ENCODE measurements around the gene IFNK.
A peak's percentile ranks its signal among the peaks of the same experiment; 100 is the strongest.

Gene IFNK

DNA sequence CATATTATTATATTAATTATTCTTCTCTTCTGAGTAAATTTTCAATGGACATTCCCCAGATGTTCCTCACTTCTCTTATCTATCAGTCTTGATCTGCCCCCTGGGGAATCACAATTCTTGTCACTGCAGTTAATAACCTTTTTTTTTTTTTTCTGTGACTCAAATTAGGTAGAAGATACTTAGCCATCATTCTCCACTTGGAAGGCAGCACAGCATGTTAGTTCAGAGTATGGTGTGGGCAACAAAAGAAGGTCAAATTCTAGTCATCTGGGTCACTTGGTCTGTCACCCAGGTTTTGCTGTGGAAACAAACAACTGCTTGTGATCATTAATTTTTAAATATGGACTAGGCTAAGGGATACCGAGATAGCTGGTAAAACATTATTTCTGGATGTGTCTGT lies 13.7 kb downstream of the IFNK start:
- H3K9me3 ChIP-seq: no peaks in the 10 kb centered on the region
- peaks cover 27% of the 10 kb centered on the region for H3K36me3 ChIP-seq
- no peaks in the 10 kb centered on the region for H3K27me3 ChIP-seq
- TF ChIP-seq, protein P1, sequence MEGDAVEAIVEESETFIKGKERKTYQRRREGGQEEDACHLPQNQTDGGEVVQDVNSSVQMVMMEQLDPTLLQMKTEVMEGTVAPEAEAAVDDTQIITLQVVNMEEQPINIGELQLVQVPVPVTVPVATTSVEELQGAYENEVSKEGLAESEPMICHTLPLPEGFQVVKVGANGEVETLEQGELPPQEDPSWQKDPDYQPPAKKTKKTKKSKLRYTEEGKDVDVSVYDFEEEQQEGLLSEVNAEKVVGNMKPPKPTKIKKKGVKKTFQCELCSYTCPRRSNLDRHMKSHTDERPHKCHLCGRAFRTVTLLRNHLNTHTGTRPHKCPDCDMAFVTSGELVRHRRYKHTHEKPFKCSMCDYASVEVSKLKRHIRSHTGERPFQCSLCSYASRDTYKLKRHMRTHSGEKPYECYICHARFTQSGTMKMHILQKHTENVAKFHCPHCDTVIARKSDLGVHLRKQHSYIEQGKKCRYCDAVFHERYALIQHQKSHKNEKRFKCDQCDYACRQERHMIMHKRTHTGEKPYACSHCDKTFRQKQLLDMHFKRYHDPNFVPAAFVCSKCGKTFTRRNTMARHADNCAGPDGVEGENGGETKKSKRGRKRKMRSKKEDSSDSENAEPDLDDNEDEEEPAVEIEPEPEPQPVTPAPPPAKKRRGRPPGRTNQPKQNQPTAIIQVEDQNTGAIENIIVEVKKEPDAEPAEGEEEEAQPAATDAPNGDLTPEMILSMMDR (IDR thresholded peaks at IDR 0.05): no peak
- no peak overlapping the region for H3K27ac ChIP-seq
- H3K4me3 ChIP-seq (ENCODE audit: low read depth in 1 of 2, low read length in 1 of 2): no peak overlapping the region
- H3K4me1 ChIP-seq (ENCODE audit: control insufficient read depth in 1 of 2, insufficient read depth in 1 of 2, low read depth in 1 of 2, low read length in 1 of 2): peaks cover 0 to 9% of the 10 kb centered on the region in 2 experiments

DNA sequence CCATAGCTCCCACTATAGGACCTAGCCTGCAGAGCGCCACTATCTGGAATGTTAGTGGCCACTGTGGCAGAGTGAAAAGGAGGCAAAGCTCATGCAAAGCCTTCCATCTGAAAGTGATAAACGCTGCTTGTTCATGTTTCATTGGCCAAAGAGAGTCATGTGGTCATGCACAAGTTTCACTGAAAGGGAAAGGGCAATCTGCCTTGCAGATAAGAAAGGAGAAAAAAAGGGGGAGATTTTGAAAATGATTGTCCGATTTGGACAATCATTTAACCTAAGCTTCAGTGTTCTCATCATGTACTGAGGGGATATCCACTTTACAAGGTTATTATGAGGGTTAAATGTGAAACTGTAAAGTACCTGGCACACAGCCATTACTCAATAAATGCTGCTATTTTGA lies 14.6 kb downstream of the IFNK start:
- TF ChIP-seq, protein P1 (IDR thresholded peaks at IDR 0.05): no peak
- Histone ChIP-seq H3K9me3 (no peaks in the 10 kb centered on the region), H3K27ac (no peak overlapping the region), H3K4me3 (ENCODE audit: low read depth in 1 of 2, low read length in 1 of 2) (no peak overlapping the region), H3K4me1 (ENCODE audit: control insufficient read depth in 1 of 2, insufficient read depth in 1 of 2, low read depth in 1 of 2, low read length in 1 of 2) (peaks cover 0 to 9% of the 10 kb centered on the region in 2 experiments), H3K36me3 (peaks cover 34% of the 10 kb centered on the region), H3K27me3 (no peaks in the 10 kb centered on the region)

DNA sequence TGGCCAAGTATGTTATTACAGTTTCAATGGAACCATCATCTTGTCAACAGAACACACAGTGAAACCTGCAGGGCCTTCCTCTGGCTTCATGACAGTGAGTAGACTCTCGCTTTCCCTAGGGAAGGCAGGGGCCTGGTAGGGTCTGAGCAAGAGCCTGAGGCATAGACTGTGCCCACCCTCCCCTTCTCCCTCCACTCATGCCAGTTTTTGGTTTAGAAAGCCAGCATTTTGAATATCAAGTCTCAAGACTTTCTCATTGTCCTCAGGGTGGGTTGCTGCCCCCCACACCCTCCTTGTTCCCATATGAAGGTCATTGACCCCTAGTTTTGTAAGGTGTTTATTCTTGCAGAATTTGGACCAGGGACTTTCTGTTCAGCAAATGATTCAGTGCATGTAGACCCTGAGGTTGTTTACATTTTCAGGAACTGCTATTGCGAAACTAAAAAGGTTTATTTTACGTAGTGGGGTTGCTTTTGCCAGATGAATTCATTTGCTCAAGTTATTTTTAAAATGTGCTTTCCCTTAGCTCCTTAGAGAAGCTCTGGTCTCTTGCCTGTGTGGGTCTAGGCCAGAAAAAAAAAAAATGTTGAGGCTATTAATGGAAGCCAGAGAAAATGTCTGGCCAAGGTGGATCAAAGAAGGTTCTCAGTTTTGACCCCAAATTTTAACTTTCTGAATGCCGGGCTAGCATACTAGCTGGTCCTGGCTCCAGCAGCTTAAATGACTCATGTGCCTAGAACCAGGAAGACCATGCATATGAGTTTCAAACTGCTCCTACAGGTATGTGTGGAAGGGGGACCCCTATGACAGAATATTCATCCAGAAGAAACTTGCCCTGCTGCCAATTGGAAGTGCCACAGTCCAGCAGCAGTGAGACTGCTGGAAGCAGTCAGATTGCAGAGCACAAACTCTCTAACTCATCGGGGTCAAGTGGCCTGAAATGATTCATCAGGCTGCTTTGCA lies 15.7 kb downstream of the IFNK start:
- TF ChIP-seq, protein P1 (IDR thresholded peaks at IDR 0.05): no peak
- no peaks in the 10 kb centered on the region for H3K27me3 ChIP-seq
- peak overlapping the region; percentile 25 for H3K27ac ChIP-seq
- peaks cover 0 to 4% of the 10 kb centered on the region in 2 experiments for H3K4me1 ChIP-seq (ENCODE audit: control insufficient read depth in 1 of 2, insufficient read depth in 1 of 2, low read depth in 1 of 2, low read length in 1 of 2)
- no peaks in the 10 kb centered on the region for H3K9me3 ChIP-seq
- peaks cover 42% of the 10 kb centered on the region for H3K36me3 ChIP-seq
- no peak overlapping the region for H3K4me3 ChIP-seq (ENCODE audit: low read depth in 1 of 2, low read length in 1 of 2)

DNA sequence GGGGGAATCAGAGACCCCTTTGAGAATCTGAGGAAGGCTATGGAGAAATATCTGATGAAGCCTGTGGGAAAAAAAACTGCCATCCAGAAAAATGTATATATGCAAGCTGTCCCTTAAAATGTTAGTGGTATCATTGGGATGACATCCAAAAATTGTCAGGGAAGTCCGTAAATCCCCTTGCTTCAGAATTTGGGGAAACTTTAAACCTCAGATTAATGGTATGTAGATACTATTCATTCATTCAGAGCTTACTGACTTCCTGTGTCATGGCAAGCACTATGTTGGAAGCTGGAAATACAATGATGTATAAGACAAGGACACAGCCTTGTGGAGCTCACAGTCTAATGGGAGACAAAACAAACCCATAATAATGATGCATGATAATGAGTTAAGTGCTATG lies 16.4 kb downstream of the IFNK start:
- Histone ChIP-seq H3K27me3 (no peaks in the 10 kb centered on the region), H3K27ac (no peak overlapping the region), H3K9me3 (no peaks in the 10 kb centered on the region), H3K4me1 (ENCODE audit: control insufficient read depth in 1 of 2, insufficient read depth in 1 of 2, low read depth in 1 of 2, low read length in 1 of 2) (peaks cover 0 to 4% of the 10 kb centered on the region in 2 experiments), H3K36me3 (peaks cover 40% of the 10 kb centered on the region), H3K4me3 (ENCODE audit: low read depth in 1 of 2, low read length in 1 of 2) (no peak overlapping the region)
- TF ChIP-seq, protein P1 (IDR thresholded peaks at IDR 0.05): no peak

DNA sequence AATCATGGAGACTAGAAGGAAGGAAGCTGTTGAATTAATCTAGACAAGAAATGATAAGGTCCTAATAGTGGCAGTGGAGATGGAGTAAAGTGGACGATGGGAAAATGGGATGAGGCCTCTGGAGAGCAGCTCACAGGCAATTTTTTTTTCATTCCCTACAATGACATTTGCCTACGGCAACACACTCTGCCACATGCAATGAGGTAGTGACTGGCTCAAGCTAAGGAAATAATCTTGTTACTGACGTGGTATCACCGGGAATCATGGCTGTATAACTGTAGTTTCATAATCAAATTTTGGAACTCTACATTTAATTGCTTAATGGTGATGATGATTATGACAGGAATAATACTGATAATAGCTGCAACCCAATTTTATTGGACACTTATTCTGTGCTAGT lies 17.6 kb downstream of the IFNK start:
- Histone ChIP-seq H3K36me3 (peaks cover 46% of the 10 kb centered on the region), H3K27me3 (no peaks in the 10 kb centered on the region)

More for the DNA sequence above, 17.6 kb downstream of the IFNK start:
- no peak overlapping the region for H3K27ac ChIP-seq
- H3K4me1 ChIP-seq (ENCODE audit: control insufficient read depth in 1 of 2, insufficient read depth in 1 of 2, low read depth in 1 of 2, low read length in 1 of 2): peaks cover 0 to 4% of the 10 kb centered on the region in 2 experiments
- no peaks in the 10 kb centered on the region for H3K9me3 ChIP-seq
- TF ChIP-seq, protein P1 (IDR thresholded peaks at IDR 0.05): no peak
- no peak overlapping the region for H3K4me3 ChIP-seq (ENCODE audit: low read depth in 1 of 2, low read length in 1 of 2)
